Renal cortex interstitium (tissue), 11 donors: Measurements from ENCODE around the gene SEMA4D. TPM values are rescaled to one million over a fixed set of nuclear protein-coding genes. Genes with fewer than 3 reads are reported as not detected.

Source experiments
- DNase-seq, 11 donors: peaks; one replicate each; pipeline ENCODE4 v3.0.0-alpha.2; 2013; ENCODE audit warnings: low read depth in 9 of 11, low spot score in 4 of 11; ENCODE audit errors: extremely low read depth in 1 of 11
- polyA plus RNA-seq, 3 donors: library from polyadenylated mRNA; unstranded; fragments of 120-200 nt; gene quantifications; one replicate each; pipeline ENCODE4 v1.2.1, GENCODE V29; 2013; ENCODE audit not compliant: insufficient read length in 3 of 3

SEMA4D gene
- polyA plus RNA-seq, 3 donors, result 46.9 to 68.0 (median 49.1) TPM

- DNase-seq, result no peak
Observed at GRCh38 chr9:89441986-89442385, 55.9 kb downstream of the SEMA4D start.

GRCh38 chr9:89441655-89441970 lies 56.3 kb downstream of the SEMA4D start:
- DNase-seq, result no peak

- DNase-seq, result no peak
Observed at GRCh38 chr9:89440951-89441654, 56.8 kb downstream of the SEMA4D start.

DNA sequence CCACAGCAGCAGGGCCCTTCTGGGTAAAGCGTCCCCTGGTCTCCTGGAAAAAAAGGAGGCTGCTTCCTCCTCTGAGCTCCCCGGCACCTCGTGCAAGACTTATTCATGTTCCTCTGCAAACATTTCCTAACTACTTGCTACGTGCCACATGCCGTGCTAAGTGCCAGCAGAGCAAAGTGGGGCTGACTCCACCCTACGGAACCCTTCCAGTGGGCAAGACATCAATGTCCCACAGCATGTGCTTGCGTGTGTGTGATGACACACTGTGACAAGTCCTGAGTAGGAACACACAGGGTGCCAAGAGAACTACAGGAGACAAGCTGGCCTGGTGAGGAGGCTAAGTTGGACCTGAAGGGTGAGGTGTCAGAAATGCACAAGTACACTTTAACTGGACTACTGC lies 57.4 kb downstream of the SEMA4D start:
- DNase-seq, result no peak

DNA sequence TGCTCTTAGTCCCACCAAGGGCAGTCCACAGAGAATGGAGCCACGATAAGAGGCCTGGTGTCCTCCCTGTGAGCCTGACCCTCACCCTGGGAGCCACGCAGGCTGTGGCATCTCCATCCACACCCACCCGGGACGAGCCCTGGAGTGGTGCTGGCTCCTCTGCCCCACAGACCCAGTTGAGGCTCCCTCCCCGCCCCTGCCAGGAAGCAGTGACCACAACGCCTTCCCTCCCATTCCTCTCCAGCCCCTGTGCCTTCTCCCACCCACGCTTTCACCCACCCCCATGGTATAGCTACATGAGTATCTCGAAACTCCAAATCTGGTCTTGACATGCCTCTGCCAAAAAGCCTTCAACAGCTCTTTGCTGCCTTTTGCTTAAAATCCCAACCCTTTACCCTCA lies 57.9 kb downstream of the SEMA4D start:
- DNase-seq, result no peak

DNA sequence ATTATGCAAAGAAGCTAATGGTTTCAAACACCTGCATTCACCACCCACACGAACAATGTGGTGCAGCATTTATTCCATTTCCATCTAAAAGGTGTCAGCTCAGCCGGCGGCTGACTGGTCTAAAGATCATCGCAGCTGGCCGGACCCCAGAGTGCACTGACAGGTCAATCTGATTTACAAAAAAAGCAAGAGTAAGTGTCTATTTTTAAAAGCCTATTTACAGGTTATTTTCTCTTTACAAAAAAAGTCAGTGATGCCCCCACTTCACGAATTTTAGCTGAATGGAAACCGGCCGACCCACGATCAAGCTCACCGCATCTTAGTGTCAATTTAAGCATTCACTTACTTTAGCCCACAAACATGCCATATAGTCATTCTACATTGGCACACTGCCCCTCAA lies 58.3 kb downstream of the SEMA4D start:
- DNase-seq, result no peak

- DNase-seq, result no peak
Observed at GRCh38 chr9:89438194-89438593, 59.7 kb downstream of the SEMA4D start.

DNA sequence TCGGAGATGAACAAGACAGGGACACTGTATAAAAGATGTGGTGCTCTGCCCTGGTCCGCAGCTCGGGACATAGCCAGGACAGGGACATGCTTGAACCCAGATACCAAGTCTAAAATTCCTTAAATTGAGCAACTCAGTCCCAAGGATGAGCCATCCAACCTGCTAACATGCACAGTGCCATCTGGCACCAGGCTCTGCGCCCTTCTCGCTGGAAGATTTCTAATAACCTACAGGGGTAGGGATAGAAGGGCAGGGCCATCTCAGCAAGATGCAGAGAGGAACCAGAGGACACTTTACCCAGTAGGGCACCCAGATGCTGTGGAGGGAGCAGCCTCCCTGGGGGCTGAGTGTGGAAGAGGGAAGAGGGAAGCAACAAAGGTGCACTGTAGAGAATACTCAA lies 60.1 kb downstream of the SEMA4D start:
- DNase-seq, result no peak

GRCh38 chr9:89436963-89437625 lies 60.8 kb downstream of the SEMA4D start:
- no peak for DNase-seq

DNA sequence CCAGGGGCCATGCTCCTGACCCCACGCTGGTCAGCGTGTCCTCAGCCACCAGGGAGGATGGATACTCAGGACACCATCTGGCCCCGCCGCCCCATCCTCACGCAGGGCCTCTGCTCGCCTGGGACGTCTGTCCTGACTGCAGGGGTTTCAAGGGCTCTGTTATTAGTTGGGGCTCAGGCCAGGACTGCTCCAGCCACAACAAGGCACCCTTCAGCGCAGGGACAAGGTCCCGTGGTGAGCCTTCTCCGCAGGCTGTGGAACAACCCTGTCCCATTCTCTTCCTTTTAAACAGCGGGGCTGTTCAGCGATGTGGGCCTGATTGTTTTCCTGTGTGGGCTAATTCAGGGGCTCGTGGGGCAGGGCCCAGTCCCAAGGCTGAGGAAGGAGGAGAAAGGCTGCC lies 61.6 kb downstream of the SEMA4D start:
- no peak for DNase-seq

GRCh38 chr9:89435071-89435823 lies 62.7 kb downstream of the SEMA4D start:
- no peak for DNase-seq

- no peak for DNase-seq
Observed at GRCh38 chr9:89434636-89435035, 63.3 kb downstream of the SEMA4D start.

DNA sequence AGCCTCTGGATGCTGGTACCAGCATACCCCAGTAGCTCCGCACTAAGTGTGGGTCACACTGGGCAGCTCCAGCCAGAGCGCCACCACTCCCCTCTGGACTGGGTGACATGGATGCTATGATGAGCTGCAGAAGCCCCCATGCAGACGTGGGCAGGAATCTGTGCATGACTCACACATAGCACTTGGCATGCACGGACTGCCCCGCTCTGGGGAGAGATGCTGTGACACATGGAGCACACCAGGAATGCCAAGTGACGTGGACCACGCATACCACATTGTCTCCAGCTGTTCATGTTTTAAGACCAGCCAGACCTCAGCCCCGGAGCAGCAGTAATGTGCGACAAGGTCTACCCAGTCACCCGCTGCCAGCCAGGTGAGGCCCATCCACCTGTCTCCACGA lies 64.1 kb downstream of the SEMA4D start:
- DNase-seq, result no peak

DNA sequence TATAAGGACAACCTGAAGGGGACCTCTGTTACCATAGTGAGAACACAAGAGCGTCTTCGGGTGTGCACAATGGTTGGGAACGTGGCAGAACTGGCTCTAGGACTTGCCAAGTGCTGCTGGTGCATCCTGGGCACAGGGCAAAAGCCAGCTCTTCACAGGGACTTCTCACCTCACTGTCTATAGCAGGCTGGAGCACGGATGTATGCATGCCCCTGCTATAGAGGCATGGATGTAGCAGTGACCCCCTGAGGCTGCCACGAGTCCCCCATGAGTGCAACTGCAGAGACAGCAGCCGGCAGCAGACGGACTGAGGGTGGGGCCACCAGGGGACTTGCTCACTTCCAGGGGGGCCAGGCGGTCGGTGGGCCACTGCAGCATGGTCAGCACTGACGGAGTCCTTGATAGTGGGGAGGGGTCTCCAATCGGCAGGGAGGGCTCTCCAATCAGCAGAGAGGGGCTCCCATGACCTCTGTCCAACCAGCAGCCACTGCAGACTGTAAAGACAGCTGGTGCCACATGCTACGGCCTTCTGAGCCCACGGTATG lies 64.9 kb downstream of the SEMA4D start:
- DNase-seq, result no peak

GRCh38 chr9:89431930-89432725 lies 65.8 kb downstream of the SEMA4D start:
- no peak for DNase-seq

- no peak for DNase-seq
Observed at GRCh38 chr9:89430995-89431394, 66.9 kb downstream of the SEMA4D start.

GRCh38 chr9:89428901-89429890 lies 68.7 kb downstream of the SEMA4D start:
- DNase-seq, result no peak

GRCh38 chr9:89428222-89428761 lies 69.6 kb downstream of the SEMA4D start:
- no peak for DNase-seq
